Astrocyte of the spinal cord (primary cell): ENCODE data around the gene KCNQ5.

Source experiments
- DNase-seq: peaks from one replicate; pipeline ENCODE4 v3.0.0; 2011; ENCODE audit warnings: low read depth, low spot score
- H3K4me3 ChIP-seq: 2 replicates; pipeline ENCODE4 v1.5.1; 2011; ENCODE audit warnings: low read depth, mild to moderate bottlenecking, low read length, moderate library complexity
- in situ Hi-C: cut with HindIII; loops from 2 replicates; pipeline ENCODE4 v1.10.0; 2017; ENCODE audit warnings: low sequenced_read_pairs
- TF ChIP-seq, protein P1 (sequence below): IDR thresholded peaks from 2 replicates; pipeline ENCODE4 v1.5.1; 2012; ENCODE audit warnings: low read depth, mild to moderate bottlenecking, low read length, inconsistent platforms

Gene KCNQ5

DNA sequence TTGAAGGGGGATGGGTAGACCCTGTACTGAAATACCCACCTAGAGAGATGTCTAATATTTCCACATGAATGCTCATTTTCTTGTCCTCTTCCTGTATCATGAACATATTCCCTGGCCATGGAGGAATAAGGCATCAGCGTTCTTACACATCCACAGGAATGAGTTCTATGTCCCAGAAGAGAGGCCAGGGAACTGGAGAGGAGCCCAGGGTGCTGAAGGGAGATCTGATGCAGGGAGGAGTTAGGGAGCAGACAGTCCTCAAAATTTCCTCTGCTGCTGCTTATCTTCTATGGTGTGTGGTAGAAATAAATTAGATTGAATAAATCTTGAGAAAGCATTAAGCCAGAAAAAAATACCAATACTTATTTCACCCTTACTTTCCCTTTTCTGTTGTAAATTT is 295.0 kb downstream of the KCNQ5 start:
- no peak for DNase-seq
- H3K4me3 ChIP-seq: no peak overlapping the region
- TF ChIP-seq, protein P1, sequence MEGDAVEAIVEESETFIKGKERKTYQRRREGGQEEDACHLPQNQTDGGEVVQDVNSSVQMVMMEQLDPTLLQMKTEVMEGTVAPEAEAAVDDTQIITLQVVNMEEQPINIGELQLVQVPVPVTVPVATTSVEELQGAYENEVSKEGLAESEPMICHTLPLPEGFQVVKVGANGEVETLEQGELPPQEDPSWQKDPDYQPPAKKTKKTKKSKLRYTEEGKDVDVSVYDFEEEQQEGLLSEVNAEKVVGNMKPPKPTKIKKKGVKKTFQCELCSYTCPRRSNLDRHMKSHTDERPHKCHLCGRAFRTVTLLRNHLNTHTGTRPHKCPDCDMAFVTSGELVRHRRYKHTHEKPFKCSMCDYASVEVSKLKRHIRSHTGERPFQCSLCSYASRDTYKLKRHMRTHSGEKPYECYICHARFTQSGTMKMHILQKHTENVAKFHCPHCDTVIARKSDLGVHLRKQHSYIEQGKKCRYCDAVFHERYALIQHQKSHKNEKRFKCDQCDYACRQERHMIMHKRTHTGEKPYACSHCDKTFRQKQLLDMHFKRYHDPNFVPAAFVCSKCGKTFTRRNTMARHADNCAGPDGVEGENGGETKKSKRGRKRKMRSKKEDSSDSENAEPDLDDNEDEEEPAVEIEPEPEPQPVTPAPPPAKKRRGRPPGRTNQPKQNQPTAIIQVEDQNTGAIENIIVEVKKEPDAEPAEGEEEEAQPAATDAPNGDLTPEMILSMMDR: no peak
- in situ Hi-C loops: no loop called here

DNA sequence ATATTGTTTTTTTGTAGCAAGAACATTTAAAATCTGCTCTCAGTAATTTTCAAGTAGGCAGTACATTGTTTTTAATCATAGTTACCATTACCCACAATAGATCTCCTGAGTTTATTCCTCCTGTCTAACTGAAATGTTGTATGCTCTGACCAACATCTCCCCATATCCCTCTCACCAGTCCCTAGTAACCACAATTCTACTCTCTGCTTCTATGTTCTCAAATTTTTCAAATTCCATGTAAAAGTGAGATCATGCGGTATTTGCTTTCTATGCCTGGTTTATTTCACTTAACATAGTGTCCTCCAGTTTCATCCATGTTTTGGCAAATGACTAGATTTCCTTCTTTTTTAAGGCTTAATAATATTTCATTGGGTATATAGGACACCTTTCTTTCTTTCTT is 300.5 kb downstream of the KCNQ5 start:
- in situ Hi-C loops: no loop called here
- TF ChIP-seq, protein P1: no peak
- DNase-seq: peak; percentile 23
- H3K4me3 ChIP-seq: no peak overlapping the region

DNA sequence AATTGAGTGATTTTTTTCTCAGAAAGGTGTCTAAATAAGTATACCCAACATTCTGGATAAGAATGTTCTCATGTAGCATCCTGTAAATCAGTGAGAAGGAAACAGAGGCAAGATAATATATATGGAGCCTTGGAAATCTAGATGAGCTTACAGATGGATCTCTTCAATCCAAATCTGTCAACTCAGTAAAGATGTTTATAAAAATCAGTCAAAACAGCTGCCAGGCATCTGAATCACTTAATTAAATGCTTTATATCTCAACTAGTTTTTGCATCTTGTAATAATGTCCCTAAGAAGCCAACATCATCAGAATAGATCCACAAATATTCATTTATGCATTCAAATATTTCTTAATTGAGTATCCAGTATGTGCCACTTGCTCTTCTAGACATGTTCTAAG is 303.3 kb downstream of the KCNQ5 start:
- in situ Hi-C loops: no loop called here
- DNase-seq: no peak
- no peak overlapping the region for H3K4me3 ChIP-seq
- TF ChIP-seq, protein P1: no peak

DNA sequence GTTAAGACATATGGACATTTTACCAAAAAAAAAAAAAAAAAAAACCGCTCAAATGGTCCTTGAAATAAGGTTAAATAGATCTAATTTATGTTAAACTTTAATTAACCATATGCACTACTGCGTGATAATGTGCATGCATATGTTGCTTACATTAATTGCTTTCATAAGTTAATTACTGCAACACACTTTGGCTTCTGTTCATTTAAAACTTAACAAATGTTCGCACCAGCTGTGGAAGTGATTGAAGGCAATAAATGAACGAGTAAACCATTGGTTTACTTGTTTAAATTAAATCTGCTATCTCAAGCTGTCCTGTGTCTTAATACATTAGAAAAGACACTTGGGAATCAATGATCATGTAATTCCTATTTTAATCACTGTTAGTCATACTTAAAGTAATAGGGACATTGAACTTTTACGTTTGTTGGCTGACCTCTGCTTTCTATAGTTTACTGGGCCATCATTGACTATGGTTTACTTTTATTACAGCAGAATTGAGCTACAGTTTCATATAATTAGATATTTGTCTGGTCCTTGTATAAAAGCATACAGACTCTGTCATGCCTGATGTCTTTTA is 308.8 kb downstream of the KCNQ5 start:
- no peak overlapping the region for H3K4me3 ChIP-seq
- in situ Hi-C loops: no loop called here
- TF ChIP-seq, protein P1: no peak
- DNase-seq: no peak

DNA sequence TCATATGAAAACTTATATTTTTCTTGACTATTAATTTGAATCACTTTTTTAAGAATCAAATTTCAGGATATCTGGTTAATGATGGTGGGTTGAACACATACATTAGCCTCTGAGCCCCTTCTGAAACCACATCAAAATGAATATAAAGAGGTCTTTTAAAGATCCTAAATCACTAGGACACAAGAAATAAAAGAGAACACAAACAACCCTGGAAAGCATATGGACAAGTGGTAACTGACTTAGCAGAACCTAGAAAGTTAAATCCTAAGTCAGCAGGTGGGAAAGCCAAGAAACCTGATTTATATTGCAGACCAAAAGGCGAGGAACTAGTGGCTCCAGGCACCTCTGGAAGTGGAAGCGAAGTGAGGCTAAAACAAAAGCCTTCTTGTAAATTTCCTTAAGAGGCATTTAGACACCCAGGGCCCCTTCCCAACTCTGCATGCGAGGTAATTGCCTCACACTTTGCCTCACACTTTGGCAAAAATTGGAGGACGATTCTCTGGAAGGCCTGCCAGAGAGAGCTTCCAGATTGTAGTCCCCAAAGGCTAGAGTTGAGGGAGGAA is 309.5 kb downstream of the KCNQ5 start:
- in situ Hi-C loops: no loop called here
- TF ChIP-seq, protein P1: no peak
- no peak for DNase-seq
- no peak overlapping the region for H3K4me3 ChIP-seq

DNA sequence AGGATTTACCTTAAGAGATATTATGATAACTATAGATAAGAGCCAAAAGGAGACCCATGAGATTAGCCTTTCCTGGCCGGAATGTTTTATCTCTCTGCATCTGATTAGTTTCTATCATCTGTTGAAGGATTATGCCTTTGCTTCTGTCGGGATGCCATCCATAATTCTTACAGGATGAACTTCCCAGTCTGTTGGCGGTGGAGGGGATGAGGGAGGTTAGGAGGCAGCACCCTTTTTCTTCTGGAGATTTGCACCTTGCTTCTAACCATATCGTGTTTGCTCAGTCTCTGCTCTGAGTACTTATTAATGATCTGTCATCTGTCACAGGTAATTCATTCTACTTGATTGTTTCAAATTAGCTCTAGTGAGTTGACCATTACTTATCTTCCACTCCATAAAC is 311.4 kb downstream of the KCNQ5 start:
- in situ Hi-C loops: no loop called here
- DNase-seq: no peak
- TF ChIP-seq, protein P1: no peak

More for the DNA sequence above, 311.4 kb downstream of the KCNQ5 start:
- H3K4me3 ChIP-seq: no peak overlapping the region
